Activated CD8-positive, alpha-beta memory T cell treated with anti-CD3 and anti-CD28 coated beads for 48 hours (primary cell): Measurements from ENCODE around the gene CHRDL2.
"Not testable (repeated sequence)": the region's sequence is repeated elsewhere in the genome, so short reads cannot be mapped to it uniquely, and the experiment has no call there.

ENCODE experiments used
- DNase-seq, 3 experiments: peaks; one replicate each; pipeline ENCODE4 v3.0.0-alpha.2; 2020; ENCODE audit warnings: low read depth in 2 of 3, low spot score in 2 of 3

Gene CHRDL2

GRCh38 chr11:74671520-74672196 lies 59.6 kb downstream of the CHRDL2 start:
- no peak for DNase-seq

- no peak for DNase-seq
Observed at GRCh38 chr11:74670171-74670570, 61.1 kb downstream of the CHRDL2 start.

- no peak for DNase-seq
Observed at GRCh38 chr11:74669211-74670160, 61.7 kb downstream of the CHRDL2 start.

GRCh38 chr11:74663315-74663714 lies 67.9 kb downstream of the CHRDL2 start:
- no peak for DNase-seq

DNA sequence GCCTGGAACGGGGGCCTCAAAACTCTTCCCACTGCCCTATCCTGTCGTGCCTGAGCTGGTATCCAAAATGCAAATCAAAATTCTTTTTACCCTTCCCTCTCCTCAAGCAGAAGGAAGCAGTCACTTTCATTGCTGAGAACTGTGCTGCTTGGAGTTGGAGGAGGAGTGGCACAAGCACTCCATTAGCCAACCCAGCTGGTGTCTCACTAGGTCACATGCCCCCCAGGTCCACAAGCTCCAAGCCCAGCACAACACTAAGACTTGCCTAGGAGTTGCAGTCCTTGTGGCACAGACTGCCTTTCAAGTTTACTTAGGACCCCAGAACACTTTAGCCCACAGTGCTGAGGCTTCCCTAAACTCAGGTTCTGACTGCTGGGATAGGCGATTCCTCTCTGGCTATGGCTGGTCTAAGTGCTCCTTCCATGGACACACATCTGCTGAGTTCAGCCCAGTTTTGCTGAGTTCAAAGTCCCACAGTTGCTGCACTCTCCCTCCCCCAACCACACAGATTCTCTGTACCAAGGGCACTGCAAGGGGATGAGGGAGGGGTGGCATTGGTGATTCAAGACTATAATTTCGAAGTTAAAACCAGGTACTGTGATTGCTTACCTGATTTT lies 68.6 kb downstream of the CHRDL2 start:
- no peak for DNase-seq

DNA sequence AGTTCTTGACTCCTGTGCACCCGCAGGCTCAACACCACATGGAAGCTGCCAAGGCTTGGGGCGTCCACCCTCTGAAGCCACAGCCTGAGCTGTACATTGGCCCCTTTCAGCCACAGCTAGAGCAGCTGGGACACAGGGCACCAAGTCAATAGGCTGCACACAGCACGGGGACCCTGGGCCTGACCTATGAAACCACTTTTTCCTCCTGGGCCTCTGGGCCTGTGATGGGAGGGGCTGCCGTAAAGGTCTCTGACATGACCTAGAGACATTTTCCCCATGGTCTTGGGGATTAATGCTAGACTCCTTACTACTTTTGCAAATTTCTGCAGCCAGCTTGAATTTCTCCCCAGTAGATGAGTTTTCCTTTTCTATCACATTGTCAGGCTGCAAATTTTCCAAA lies 72.1 kb downstream of the CHRDL2 start:
- not testable (repeated sequence) for DNase-seq

- DNase-seq = no peak
Observed at GRCh38 chr11:74654976-74655375, 76.2 kb downstream of the CHRDL2 start.

DNA sequence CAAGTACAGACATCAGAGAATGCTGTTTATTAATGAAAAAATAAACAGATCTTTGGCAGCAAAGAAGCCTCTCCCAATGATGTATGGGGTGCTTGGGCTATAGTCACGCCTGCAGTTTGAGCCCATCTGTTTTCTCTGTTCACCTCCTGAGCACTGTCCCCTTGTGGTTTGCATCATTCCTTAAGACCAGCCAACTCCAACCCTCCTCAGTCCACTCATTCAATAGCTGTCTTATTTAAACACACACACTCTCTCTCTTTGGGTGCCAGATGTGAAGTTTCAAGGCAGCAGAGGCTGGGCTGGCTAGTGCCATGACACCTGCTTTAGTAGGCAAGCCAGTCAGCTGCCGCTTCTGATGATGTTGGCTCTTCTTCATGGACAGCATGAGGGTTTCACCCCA lies 80.7 kb downstream of the CHRDL2 start:
- DNase-seq = no peak

DNA sequence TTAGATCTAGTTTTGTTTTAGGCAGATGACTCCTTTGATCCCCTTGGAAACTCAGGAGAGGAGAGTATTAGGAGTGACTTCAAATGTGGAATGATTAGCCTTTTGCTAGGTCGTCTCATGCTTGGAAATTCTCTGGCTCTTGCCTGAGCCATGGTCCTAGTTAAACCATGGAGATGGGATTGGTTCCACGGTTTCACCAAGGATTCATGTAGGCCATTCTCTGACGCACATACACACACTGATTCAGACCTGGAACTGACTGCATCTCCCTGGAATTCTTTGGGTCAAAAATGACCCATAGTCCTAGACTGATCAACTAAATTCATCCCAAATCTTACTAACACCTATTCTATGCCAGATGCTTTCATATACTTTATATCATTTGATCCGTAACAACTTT lies 82.3 kb downstream of the CHRDL2 start:
- DNase-seq = no peak

- no peak for DNase-seq
Observed at GRCh38 chr11:74647831-74648230, 83.4 kb downstream of the CHRDL2 start.

GRCh38 chr11:74647404-74647803 lies 83.8 kb downstream of the CHRDL2 start:
- DNase-seq = no peak

GRCh38 chr11:74646954-74647353 lies 84.3 kb downstream of the CHRDL2 start:
- DNase-seq = no peak
